ENCODE data around the gene AKT1S1.

AKT1S1 gene

GRCh38 chr19:49882643-49883042 lies 5.5 kb upstream of the AKT1S1 start:
- no peak for DNase-seq (ENCODE audit: low read depth)

- DNase-seq (ENCODE audit: low read depth): no peak
Measured at GRCh38 chr19:49881672-49882394, 4.7 kb upstream of the AKT1S1 start.

- no peak for DNase-seq (ENCODE audit: low read depth)
Measured at GRCh38 chr19:49881186-49881585, 4.0 kb upstream of the AKT1S1 start.

GRCh38 chr19:49880162-49880869 lies 3.2 kb upstream of the AKT1S1 start:
- no peak for DNase-seq (ENCODE audit: low read depth)

- DNase-seq (ENCODE audit: low read depth): no peak
Measured at GRCh38 chr19:49879243-49879963, 2.2 kb upstream of the AKT1S1 start.

GRCh38 chr19:49878744-49879070 lies 1.6 kb upstream of the AKT1S1 start:
- DNase-seq (ENCODE audit: low read depth): no peak

GRCh38 chr19:49877879-49878743 lies 956 bp upstream of the AKT1S1 start:
- DNase-seq (ENCODE audit: low read depth): peak; percentile 97

- peak; percentile 97 for DNase-seq (ENCODE audit: low read depth)
Measured at GRCh38 chr19:49876422-49877019, 634 bp downstream of the AKT1S1 start.

- DNase-seq (ENCODE audit: low read depth): peak; percentile 40
Measured at GRCh38 chr19:49875857-49876421, 1.2 kb downstream of the AKT1S1 start.

- no peak for DNase-seq (ENCODE audit: low read depth)
Measured at GRCh38 chr19:49875177-49875576, 2.0 kb downstream of the AKT1S1 start.

- no peak for DNase-seq (ENCODE audit: low read depth)
Measured at GRCh38 chr19:49874503-49875157, 2.5 kb downstream of the AKT1S1 start.

- DNase-seq (ENCODE audit: low read depth): no peak
Measured at GRCh38 chr19:49873834-49874233, 3.3 kb downstream of the AKT1S1 start.

GRCh38 chr19:49873129-49873521 lies 4.0 kb downstream of the AKT1S1 start:
- no peak for DNase-seq (ENCODE audit: low read depth)

GRCh38 chr19:49872245-49873128 lies 4.7 kb downstream of the AKT1S1 start:
- DNase-seq (ENCODE audit: low read depth): no peak

GRCh38 chr19:49871349-49871985 lies 5.7 kb downstream of the AKT1S1 start:
- no peak for DNase-seq (ENCODE audit: low read depth)

GRCh38 chr19:49870309-49870901 lies 6.8 kb downstream of the AKT1S1 start:
- no peak for DNase-seq (ENCODE audit: low read depth)

GRCh38 chr19:49869484-49870308 lies 7.5 kb downstream of the AKT1S1 start:
- DNase-seq (ENCODE audit: low read depth): peak; percentile 82

- no peak for DNase-seq (ENCODE audit: low read depth)
Measured at GRCh38 chr19:49869009-49869483, 8.1 kb downstream of the AKT1S1 start.

Measured in activated T-helper 9 cell treated with anti-CD3 and anti-CD28 coated beads, Interleukin-2, amount 50 U/mL, for 16 hours (primary cell).